Activated naive CD8-positive, alpha-beta T cell treated with anti-CD3 and anti-CD28 coated beads, Interleukin-2, amount 50 U/mL, for 24 hours (primary cell): ENCODE data around the gene UBIAD1.

Source experiments
- ATAC-seq: fragments of 150-1000 bp; cut with Tn5 transposase; one replicate; pipeline ENCODE4 v1.10.0; 2021
- DNase-seq: peaks from one replicate; pipeline ENCODE4 v3.0.0; 2021
- H3K27ac Mint-ChIP-seq: one replicate; pipeline ENCODE4 v1.8.0; 2021; ENCODE audit warnings: mild to moderate bottlenecking, mixed read lengths
- H3K27me3 Mint-ChIP-seq: one replicate; pipeline ENCODE4 v1.8.0; 2021; ENCODE audit warnings: mixed read lengths
- H3K36me3 Mint-ChIP-seq: one replicate; pipeline ENCODE4 v1.8.0; 2021; ENCODE audit warnings: low read depth, mixed read lengths
- H3K4me1 Mint-ChIP-seq: one replicate; pipeline ENCODE4 v1.8.0; 2021; ENCODE audit warnings: mixed read lengths
- H3K4me3 Mint-ChIP-seq: one replicate; pipeline ENCODE4 v1.8.0; 2021; ENCODE audit warnings: mild to moderate bottlenecking, moderate library complexity, mixed read lengths
- H3K9me3 Mint-ChIP-seq: one replicate; pipeline ENCODE4 v1.8.0; 2021; ENCODE audit warnings: mixed read lengths

The UBIAD1 gene

GRCh38 chr1:11334261-11334804 is 61.3 kb downstream of the UBIAD1 start:
- DNase-seq = no peak
- Mint-ChIP-seq H3K27me3 (peaks cover 12% of the 10 kb centered on the region), H3K36me3 (no peaks in the 10 kb centered on the region), H3K27ac (no peak overlapping the region), H3K9me3 (no peaks in the 10 kb centered on the region), H3K4me3 (no peak overlapping the region), H3K4me1 (no peaks in the 10 kb centered on the region)
- ATAC-seq = no peak

DNA sequence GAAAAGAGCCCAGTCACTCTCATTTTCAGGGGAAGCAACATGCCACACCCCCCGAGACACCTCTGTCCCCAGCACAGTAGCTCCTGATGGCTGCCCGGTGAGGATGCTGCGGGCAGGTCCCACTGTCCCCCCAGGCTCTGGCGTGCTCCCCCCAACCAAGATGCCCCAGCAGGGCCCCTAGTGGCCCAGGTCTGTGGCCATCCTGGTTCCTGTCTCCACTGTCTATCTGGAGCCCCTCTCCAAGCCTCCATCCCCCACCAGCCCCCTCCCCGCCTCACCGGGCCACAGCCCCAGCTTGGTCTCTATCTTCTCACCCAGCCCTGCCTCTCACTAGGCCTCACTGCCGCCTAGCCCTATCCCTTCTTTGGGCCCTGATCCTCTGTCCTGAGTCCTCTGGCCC is 61.8 kb downstream of the UBIAD1 start:
- Mint-ChIP-seq H3K36me3 (no peaks in the 10 kb centered on the region), H3K27me3 (peaks cover 16% of the 10 kb centered on the region), H3K4me1 (no peaks in the 10 kb centered on the region), H3K27ac (no peak overlapping the region), H3K9me3 (no peaks in the 10 kb centered on the region), H3K4me3 (no peak overlapping the region)
- DNase-seq = no peak
- ATAC-seq = no peak

- H3K9me3 Mint-ChIP-seq = no peaks in the 10 kb centered on the region
- DNase-seq (no peak), ATAC-seq (no peak)
- no peaks in the 10 kb centered on the region for H3K4me1 Mint-ChIP-seq
- no peak overlapping the region for H3K27ac Mint-ChIP-seq
- H3K27me3 Mint-ChIP-seq = peaks cover 22% of the 10 kb centered on the region
- no peaks in the 10 kb centered on the region for H3K36me3 Mint-ChIP-seq
- no peak overlapping the region for H3K4me3 Mint-ChIP-seq
Observed at GRCh38 chr1:11335417-11336056, 62.5 kb downstream of the UBIAD1 start.

GRCh38 chr1:11337580-11338073 is 64.6 kb downstream of the UBIAD1 start:
- DNase-seq (peak; percentile 79), ATAC-seq (peak; percentile 71)
- Mint-ChIP-seq H3K27me3 (peaks cover 22% of the 10 kb centered on the region), H3K4me3 (no peak overlapping the region), H3K36me3 (no peaks in the 10 kb centered on the region), H3K9me3 (no peaks in the 10 kb centered on the region), H3K4me1 (no peaks in the 10 kb centered on the region), H3K27ac (no peak overlapping the region)
